Adrenal gland (tissue), 12 donors: ENCODE measurements around the gene XRCC5. TPM values are rescaled to one million over a fixed set of nuclear protein-coding genes. Genes with fewer than 3 reads are reported as not detected.
A peak's percentile ranks its signal among the peaks of the same experiment; 100 is the strongest.

Source experiments
- DNase-seq, 7 donors: peaks; one replicate each; pipeline ENCODE4 v3.0.0-alpha.2; 2019 to 2020
- H3K27ac ChIP-seq, 5 donors: fragments of 200-600 bp; sonication (generic) in 4 of 5; 1 replicate in 3 of 5; 2 replicates in 2 of 5; pipeline versions ENCODE4 v1.5.1 to v1.8.0; 2016 to 2020; ENCODE audit warnings: mild to moderate bottlenecking in 1 of 5
- H3K27me3 ChIP-seq: fragments of 200-600 bp; 2 replicates; pipeline ENCODE4 v1.8.0; 2021
- H3K36me3 ChIP-seq, 2 donors: fragments of 200-600 bp; replicated peaks in 1 of 2; 1 replicate in 1 of 2; 2 replicates in 1 of 2; pipeline versions ENCODE4 v1.5.1 to v1.8.0; 2018 to 2022
- H3K4me1 ChIP-seq, 2 donors: fragments of 200-600 bp; replicated peaks in 1 of 2; 1 replicate in 1 of 2; 2 replicates in 1 of 2; pipeline versions ENCODE4 v1.5.1 to v1.8.0; 2018 to 2021
- H3K4me3 ChIP-seq, 4 donors: fragments of 200-600 bp; sonication (generic) in 3 of 4; one replicate each; pipeline ENCODE4 v1.5.1; 2016 to 2018
- H3K9me3 ChIP-seq, 3 donors: fragments of 200-600 bp; sonication (generic) in 1 of 3; replicated peaks in 1 of 3; 1 replicate in 2 of 3; 2 replicates in 1 of 3; pipeline versions ENCODE4 v1.5.1 to v1.8.0; 2016 to 2021
- CTCF ChIP-seq, 6 experiments: fragments of 450-650 bp in 4 of 6; fragments of 200-600 bp in 2 of 6; sonication (generic) in 1 of 6; IDR thresholded peaks; 1 replicate in 5 of 6; 2 replicates in 1 of 6; pipeline versions ENCODE4 v1.5.1 to v1.8.0; 2016 to 2021; ENCODE audit warnings: antibody characterized with exemption in 6 of 6, mild to moderate bottlenecking in 2 of 6, moderate library complexity in 1 of 6
- POLR2A ChIP-seq, 2 donors: fragments of 450-650 bp; IDR thresholded peaks; one replicate each; pipeline ENCODE4 v1.6.1; 2017; ENCODE audit warnings: antibody characterized with exemption in 2 of 2, mild to moderate bottlenecking in 2 of 2, moderate library complexity in 1 of 2
- WGBS, 4 donors: extraction: QIAGEN DNeasy Blood & Tissue Kit in 2 of 4; methylation state at CpG; one replicate each; pipeline versions ENCODE4 v1.1.5 to v1.1.7; 2013 to 2017; 5-methylcytosine and 5-hydroxymethylcytosine counted together
- intact Hi-C, 2 donors: fragments of 100-400 bp; cut with DNase I; formaldehyde crosslinking; loops; one replicate each; pipeline versions ENCODE4 v1.14.1 to v1.15.0; 2022 to 2023
- polyA plus RNA-seq, 3 donors: library from polyadenylated mRNA; stranded (reverse); fragments of 200-250 nt in 2 of 3; fragments of 350-450 nt in 1 of 3; fragmentation: Illumina TruSeq in 1 of 3; extraction: RNeasy Lipid Tissue Mini Kit (QIAGEN cat#74804) in 1 of 3; gene quantifications; one replicate each; pipeline ENCODE4 v1.2.3, GENCODE V29; 2013 to 2014
- total RNA-seq, 9 donors: library from RNA; depleted of rRNA in 4 of 9; stranded (reverse); fragments of >200 nt in 4 of 9; fragments of 120-200 nt in 1 of 9; fragmentation: NEBNext Ultra II Directional in 1 of 9; extraction: Animal tissue kit (Norgen Biotek cat#: 25700) in 1 of 9; gene quantifications; one replicate each; pipeline versions ENCODE4 v1.1.0 to v1.2.4, GENCODE V29; 2013 to 2023
- donor health status: healthy with polysubstance abuse.
- donor health status: Bipolar disorder and iron deficiency.
- donor health status: DM: yes; HTN: yes; CAD: no.
- donor health status: DM: no; HTN: no; CAD: no.
- donor health status: DM: no; HTN: no; CAD: no.
- donor health status: DM: yes; HTN: yes; CAD: no.

XRCC5 gene
- total and polyA plus RNA-seq, 12 donors = 58.4 to 224 (median 158) TPM

- no peaks in the 10 kb centered on the region for H3K27me3 ChIP-seq
- no peaks in the 10 kb centered on the region for H3K9me3 ChIP-seq
- WGBS, 4 donors = 45 to 56% (median 51%) methylated on average over 4 of the region's 4 CpGs
- DNase-seq = peak in 4 of 7 donors; percentile 20 to 44 (median 35)
- TF ChIP-seq POLR2A (IDR thresholded peaks at IDR 0.05) = no peak
- TF ChIP-seq CTCF (IDR thresholded peaks at IDR 0.05) = no peak
- H3K4me3 ChIP-seq = no peak overlapping the region
- intact Hi-C loops = no loop called here
- peak overlapping the region; percentile 1 to 77 (median 60) for H3K27ac ChIP-seq
- peaks cover 0 to 53% of the 10 kb centered on the region in 2 donors for H3K36me3 ChIP-seq
- H3K4me1 ChIP-seq = peaks cover 7 to 15% of the 10 kb centered on the region in 2 donors
Observed at GRCh38 chr2:216195565-216196029, 86.4 kb downstream of the XRCC5 start.

- H3K36me3 ChIP-seq = peaks cover 0 to 70% of the 10 kb centered on the region in 2 donors
- no peak for DNase-seq
Observed at GRCh38 chr2:216201692-216202306, 92.7 kb downstream of the XRCC5 start.

GRCh38 chr2:216202626-216203250 is 93.6 kb downstream of the XRCC5 start:
- intact Hi-C loops = no loop called here
- no peak for TF ChIP-seq POLR2A (IDR thresholded peaks at IDR 0.05)
- TF ChIP-seq CTCF (IDR thresholded peaks at IDR 0.05) = no peak
- DNase-seq = no peak
- WGBS, 4 donors = 82 to 98% (median 91%) methylated on average over 3 of the region's 3 CpGs
- no peak overlapping the region for H3K27ac ChIP-seq
- H3K27me3 ChIP-seq = no peaks in the 10 kb centered on the region
- H3K4me1 ChIP-seq = peaks cover 0 to 4% of the 10 kb centered on the region in 2 donors
- H3K4me3 ChIP-seq = no peak overlapping the region
- H3K36me3 ChIP-seq = peaks cover 0 to 76% of the 10 kb centered on the region in 2 donors
- H3K9me3 ChIP-seq = no peaks in the 10 kb centered on the region

More at GRCh38 chr2:216201692-216202306, 92.7 kb downstream of the XRCC5 start:
- WGBS, 4 donors = 76 to 93% (median 86%) methylated on average over 3 of the region's 3 CpGs
- H3K27me3 ChIP-seq = no peaks in the 10 kb centered on the region
- H3K4me3 ChIP-seq = no peak overlapping the region
- intact Hi-C loops = no loop called here
- H3K27ac ChIP-seq = no peak overlapping the region
- peaks cover 0 to 4% of the 10 kb centered on the region in 2 donors for H3K4me1 ChIP-seq
- no peak for TF ChIP-seq POLR2A (IDR thresholded peaks at IDR 0.05)
- TF ChIP-seq CTCF (IDR thresholded peaks at IDR 0.05) = no peak
- no peaks in the 10 kb centered on the region for H3K9me3 ChIP-seq

- DNase-seq = no peak
- peaks cover 0 to 63% of the 10 kb centered on the region in 2 donors for H3K36me3 ChIP-seq
- TF ChIP-seq CTCF (IDR thresholded peaks at IDR 0.05) (no peak), POLR2A (IDR thresholded peaks at IDR 0.05) (no peak)
- intact Hi-C loops = no loop called here
- peaks cover 0 to 7% of the 10 kb centered on the region in 2 donors for H3K4me1 ChIP-seq
- H3K27ac ChIP-seq = no peak overlapping the region
- WGBS, 4 donors = 73 to 87% (median 82%) methylated on average over 1 of the region's 1 CpG
- no peaks in the 10 kb centered on the region for H3K27me3 ChIP-seq
- no peaks in the 10 kb centered on the region for H3K9me3 ChIP-seq
- H3K4me3 ChIP-seq = no peak overlapping the region
Observed at GRCh38 chr2:216205486-216205885, 96.3 kb downstream of the XRCC5 start.
